Measurements from ENCODE around the gene NCBP3. TPM values are rescaled to one million over a fixed set of nuclear protein-coding genes. Genes with fewer than 3 reads are reported as not detected.
A peak's percentile ranks its signal among the peaks of the same experiment; 100 is the strongest.

The NCBP3 gene
- total RNA-seq, 2 experiments from 2014 or later, result 25.0 to 29.5 TPM

GRCh38 chr17:3894911-3895343 lies 48.9 kb upstream of the NCBP3 start:
- Mint-ChIP-seq H3K4me3 (no peak overlapping the region), H3K27me3 (no peaks in the 10 kb centered on the region), H3K4me1 (ENCODE audit: low read depth) (peaks cover 31% of the 10 kb centered on the region), H3K27ac (no peak overlapping the region), H3K36me3 (ENCODE audit: low read depth) (no peaks in the 10 kb centered on the region), H3K9me3 (no peaks in the 10 kb centered on the region)
- DNase-seq (no peak), ATAC-seq (ENCODE audit: poor library complexity) (no peak)
- POLR2A ChIA-PET, result interaction anchor here (0.7 to 1.5 kb wide), 2 partner anchors 49 to 1208 kb away, joined by 4 to 5 read pairs; partner anchors contain the start of gene NCBP3
- Histone ChIP-seq H3K27ac (ENCODE audit: low read depth in 1 of 2, low read length in 2 of 2) (no peak overlapping the region), H3K4me1 (ENCODE audit: insufficient read depth, low read length) (peaks cover 30% of the 10 kb centered on the region), H3K4me3 (ENCODE audit: low read length) (no peak overlapping the region), H3K9me3 (ENCODE audit: control insufficient read depth in 1 of 2, insufficient read depth in 1 of 2, low read length in 2 of 2) (no peaks in the 10 kb centered on the region), H3K36me3 (ENCODE audit: insufficient read depth, low read length) (no peaks in the 10 kb centered on the region), H3K27me3 (ENCODE audit: control insufficient read depth in 1 of 2, insufficient read depth in 2 of 2, low read length in 2 of 2) (no peaks in the 10 kb centered on the region)
- no peak for TF ChIP-seq CTCF (IDR thresholded peaks at IDR 0.05)
- intact Hi-C loops (cut with DNase I, micrococcal nuclease), result loop anchor here in 1 of 2 experiments (5.0 kb wide), 1 partner anchor 1093 kb away; no protein-coding TSS in a partner anchor
- CTCF ChIA-PET, result interaction anchor here (1.2 to 1.3 kb wide), 2 partner anchors 19 to 49 kb away, joined by 3 to 4 read pairs; partner anchors contain the start of gene NCBP3

- peaks cover 30% of the 10 kb centered on the region for H3K4me1 ChIP-seq (ENCODE audit: insufficient read depth, low read length)
- H3K27ac ChIP-seq (ENCODE audit: low read depth in 1 of 2, low read length in 2 of 2), result no peak overlapping the region
- H3K27ac Mint-ChIP-seq, result peak overlapping the region; percentile 94
- TF ChIP-seq CTCF (IDR thresholded peaks at IDR 0.05), result no peak
- no peaks in the 10 kb centered on the region for H3K27me3 ChIP-seq (ENCODE audit: control insufficient read depth in 1 of 2, insufficient read depth in 2 of 2, low read length in 2 of 2)
- CTCF ChIA-PET, result interaction anchor here (0.8 to 1.3 kb wide), 3 partner anchors 20 to 48 kb away, joined by 3 to 4 read pairs (median 3); partner anchors contain the start of gene NCBP3
- H3K4me3 ChIP-seq (ENCODE audit: low read length), result no peak overlapping the region
- no peaks in the 10 kb centered on the region for H3K36me3 ChIP-seq (ENCODE audit: insufficient read depth, low read length)
- POLR2A ChIA-PET, result interaction anchor here (0.7 to 2.2 kb wide), 4 partner anchors 22 to 1207 kb away, joined by 4 to 6 read pairs (median 4); partner anchors contain the start of genes ATP2A3, NCBP3 and P2RX1
- intact Hi-C loops (cut with DNase I, micrococcal nuclease), result no loop called here
- no peak for ATAC-seq (ENCODE audit: poor library complexity)
- peaks cover 34% of the 10 kb centered on the region for H3K4me1 Mint-ChIP-seq (ENCODE audit: low read depth)
- H3K4me3 Mint-ChIP-seq, result peak overlapping the region; percentile 91
- H3K36me3 Mint-ChIP-seq (ENCODE audit: low read depth), result no peaks in the 10 kb centered on the region
- no peaks in the 10 kb centered on the region for H3K27me3 Mint-ChIP-seq
- no peaks in the 10 kb centered on the region for H3K9me3 Mint-ChIP-seq
- H3K9me3 ChIP-seq (ENCODE audit: control insufficient read depth in 1 of 2, insufficient read depth in 1 of 2, low read length in 2 of 2), result no peaks in the 10 kb centered on the region
- DNase-seq, result no peak
These were observed 48.1 kb upstream of the NCBP3 start for GRCh38 chr17:3894188-3894587.

- intact Hi-C loops (cut with DNase I, micrococcal nuclease), result loop anchor here in 1 of 2 experiments (1.0 kb wide), 1 partner anchor 71 kb away; the partner anchor contains the start of gene ATP2A3
- ChIA-PET POLR2A (interaction anchor here (1.0 to 2.2 kb wide), 5 partner anchors 10 to 249 kb away, joined by 3 to 6 read pairs (median 4); partner anchors contain the start of genes ATP2A3, CYB5D2, NCBP3 and P2RX1), CTCF (interaction anchor here (0.8 to 1.3 kb wide), 4 partner anchors 20 to 47 kb away, joined by 3 to 4 read pairs (median 3); partner anchors contain the start of gene NCBP3)
- Mint-ChIP-seq H3K27me3 (no peaks in the 10 kb centered on the region), H3K9me3 (no peaks in the 10 kb centered on the region), H3K4me3 (peak overlapping the region; percentile 91), H3K27ac (peak overlapping the region; percentile 94), H3K36me3 (ENCODE audit: low read depth) (no peaks in the 10 kb centered on the region), H3K4me1 (ENCODE audit: low read depth) (peaks cover 37% of the 10 kb centered on the region)
- Histone ChIP-seq H3K27ac (ENCODE audit: low read depth in 1 of 2, low read length in 2 of 2) (peak overlapping the region in 1 of 2 donors; percentile 15), H3K27me3 (ENCODE audit: control insufficient read depth in 1 of 2, insufficient read depth in 2 of 2, low read length in 2 of 2) (no peaks in the 10 kb centered on the region), H3K36me3 (ENCODE audit: insufficient read depth, low read length) (no peaks in the 10 kb centered on the region), H3K4me3 (ENCODE audit: low read length) (peak overlapping the region; percentile 58), H3K4me1 (ENCODE audit: insufficient read depth, low read length) (peaks cover 30% of the 10 kb centered on the region), H3K9me3 (ENCODE audit: control insufficient read depth in 1 of 2, insufficient read depth in 1 of 2, low read length in 2 of 2) (no peaks in the 10 kb centered on the region)
- ATAC-seq (ENCODE audit: poor library complexity), result no peak
- DNase-seq, result no peak
- TF ChIP-seq CTCF (IDR thresholded peaks at IDR 0.05), result no peak
These were observed 47.7 kb upstream of the NCBP3 start for GRCh38 chr17:3893720-3894116.

All from CD4-positive, alpha-beta T cell (primary cell).